ENCODE results near the gene AGBL5. TPM values are rescaled to one million over a fixed set of nuclear protein-coding genes. Genes with fewer than 3 reads are reported as not detected.

AGBL5 gene
- total and polyA plus RNA-seq, 2 of the 13 experiments (the other 11 are each of a cell fraction or from before 2014, with no cell fraction given), result 55.9 to 73.3 TPM

DNA sequence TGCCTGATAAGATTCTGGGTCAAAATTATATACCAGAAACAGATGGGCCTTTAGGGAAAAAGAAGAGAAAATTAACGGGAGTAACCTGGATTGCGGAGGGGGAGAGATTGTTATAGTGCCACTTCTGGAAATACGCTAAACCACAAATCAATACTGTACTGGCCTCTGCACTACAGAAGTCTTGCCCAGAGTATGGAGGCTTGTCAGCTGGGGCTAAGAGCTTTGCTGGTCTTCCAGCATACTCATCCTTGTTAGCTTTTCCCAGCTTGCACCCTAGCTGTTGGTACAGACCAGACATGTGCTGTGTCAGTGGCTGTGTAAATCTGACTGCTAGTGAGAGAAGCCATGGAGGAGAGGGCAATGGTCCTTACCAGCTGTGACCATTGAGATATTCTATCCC, 8.9 kb downstream of the AGBL5 start (continued):
- TF ChIP-seq ZNF605 (CRISPR knock-in tag; IDR thresholded peaks at IDR 0.05) (0 out of 2 replicates have a peak, but pooled peaks have one; percentile 34), TRIM24 (CRISPR knock-in tag; IDR thresholded peaks at IDR 0.05) (no peak)
- TF ChIP-seq, protein P1, sequence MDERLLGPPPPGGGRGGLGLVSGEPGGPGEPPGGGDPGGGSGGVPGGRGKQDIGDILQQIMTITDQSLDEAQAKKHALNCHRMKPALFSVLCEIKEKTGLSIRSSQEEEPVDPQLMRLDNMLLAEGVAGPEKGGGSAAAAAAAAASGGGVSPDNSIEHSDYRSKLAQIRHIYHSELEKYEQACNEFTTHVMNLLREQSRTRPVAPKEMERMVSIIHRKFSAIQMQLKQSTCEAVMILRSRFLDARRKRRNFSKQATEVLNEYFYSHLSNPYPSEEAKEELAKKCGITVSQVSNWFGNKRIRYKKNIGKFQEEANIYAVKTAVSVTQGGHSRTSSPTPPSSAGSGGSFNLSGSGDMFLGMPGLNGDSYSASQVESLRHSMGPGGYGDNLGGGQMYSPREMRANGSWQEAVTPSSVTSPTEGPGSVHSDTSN (CRISPR knock-in tag; IDR thresholded peaks at IDR 0.05), result no peak
- TF ChIP-seq, protein P2, sequence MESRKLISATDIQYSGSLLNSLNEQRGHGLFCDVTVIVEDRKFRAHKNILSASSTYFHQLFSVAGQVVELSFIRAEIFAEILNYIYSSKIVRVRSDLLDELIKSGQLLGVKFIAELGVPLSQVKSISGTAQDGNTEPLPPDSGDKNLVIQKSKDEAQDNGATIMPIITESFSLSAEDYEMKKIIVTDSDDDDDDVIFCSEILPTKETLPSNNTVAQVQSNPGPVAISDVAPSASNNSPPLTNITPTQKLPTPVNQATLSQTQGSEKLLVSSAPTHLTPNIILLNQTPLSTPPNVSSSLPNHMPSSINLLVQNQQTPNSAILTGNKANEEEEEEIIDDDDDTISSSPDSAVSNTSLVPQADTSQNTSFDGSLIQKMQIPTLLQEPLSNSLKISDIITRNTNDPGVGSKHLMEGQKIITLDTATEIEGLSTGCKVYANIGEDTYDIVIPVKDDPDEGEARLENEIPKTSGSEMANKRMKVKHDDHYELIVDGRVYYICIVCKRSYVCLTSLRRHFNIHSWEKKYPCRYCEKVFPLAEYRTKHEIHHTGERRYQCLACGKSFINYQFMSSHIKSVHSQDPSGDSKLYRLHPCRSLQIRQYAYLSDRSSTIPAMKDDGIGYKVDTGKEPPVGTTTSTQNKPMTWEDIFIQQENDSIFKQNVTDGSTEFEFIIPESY (CRISPR knock-in tag; IDR thresholded peaks at IDR 0.05), result 0 out of 2 replicates have a peak, but pooled peaks have one; percentile 8

DNA sequence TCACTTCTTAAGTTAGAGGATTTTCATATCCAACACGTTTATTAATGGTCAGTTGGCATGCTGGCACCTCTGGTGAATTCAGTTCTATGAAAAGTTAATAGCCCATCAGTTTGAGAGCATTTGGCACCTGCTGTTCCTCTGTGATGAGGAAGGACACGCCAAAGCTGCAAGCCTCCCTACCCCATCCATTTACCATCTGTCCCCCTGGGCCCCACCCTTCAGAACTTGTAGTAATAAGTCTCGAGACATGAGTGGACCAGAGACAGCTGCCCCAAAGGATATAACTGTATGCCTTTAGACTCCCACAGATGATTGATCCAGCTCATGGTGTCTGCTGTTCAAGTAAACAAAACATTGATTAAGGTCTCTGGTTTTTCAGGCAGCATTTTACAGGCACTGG, 13.7 kb downstream of the AGBL5 start:
- H4K20me1 ChIP-seq (ENCODE audit: insufficient read depth, low read length), result peaks cover 2% of the 10 kb centered on the region; the same call in 1 of the 2 replicates
- BruUV-seq (replicated peaks), result no TSS peak
- 98% methylated on average over 3 of the region's 3 CpGs for WGBS (ENCODE audit: low lambda C conversion rate)
- ATAC-seq (no peak), DNase-seq (ENCODE audit: low spot score) (no peak), FAIRE-seq (no peak)
- in situ Hi-C loops (cut with HindIII; ENCODE audit: extremely low pct_ligation_motif_present, low pct_unique_long_range_greater_than_20kb) (no loop called here), intact Hi-C loops (cut with micrococcal nuclease; ENCODE audit: unreplicated experiment) (no loop called here)
- peaks cover 18 to 27% of the 10 kb centered on the region in 2 experiments for H3K36me3 ChIP-seq (replicated peaks in 1 of 2; ENCODE audit: control insufficient read depth in 1 of 2, insufficient read depth in 2 of 2, low read length in 2 of 2)
- H3K4me3 ChIP-seq (replicated peaks in 1 of 3; ENCODE audit: insufficient read depth in 1 of 3, low read depth in 2 of 3, low read length in 3 of 3), result no peak overlapping the region
- no peak overlapping the region for H3K9ac ChIP-seq (ENCODE audit: insufficient read depth, low read depth, low read length)
- H3K4me1 ChIP-seq (ENCODE audit: insufficient read depth, low read length), result peaks cover 20% of the 10 kb centered on the region
- POLR2A ChIA-PET, result interaction anchor here (1.3 to 11.6 kb wide), 5 partner anchors 7 to 28 kb away, joined by 4 to 100 read pairs (median 14); partner anchors contain the start of genes AGBL5 and KHK
- H3K9me3 ChIP-seq (ENCODE audit: low read length), result no peaks in the 10 kb centered on the region
- no peak overlapping the region for H2AFZ ChIP-seq (ENCODE audit: low read length)
- TF ChIP-seq, protein P3, sequence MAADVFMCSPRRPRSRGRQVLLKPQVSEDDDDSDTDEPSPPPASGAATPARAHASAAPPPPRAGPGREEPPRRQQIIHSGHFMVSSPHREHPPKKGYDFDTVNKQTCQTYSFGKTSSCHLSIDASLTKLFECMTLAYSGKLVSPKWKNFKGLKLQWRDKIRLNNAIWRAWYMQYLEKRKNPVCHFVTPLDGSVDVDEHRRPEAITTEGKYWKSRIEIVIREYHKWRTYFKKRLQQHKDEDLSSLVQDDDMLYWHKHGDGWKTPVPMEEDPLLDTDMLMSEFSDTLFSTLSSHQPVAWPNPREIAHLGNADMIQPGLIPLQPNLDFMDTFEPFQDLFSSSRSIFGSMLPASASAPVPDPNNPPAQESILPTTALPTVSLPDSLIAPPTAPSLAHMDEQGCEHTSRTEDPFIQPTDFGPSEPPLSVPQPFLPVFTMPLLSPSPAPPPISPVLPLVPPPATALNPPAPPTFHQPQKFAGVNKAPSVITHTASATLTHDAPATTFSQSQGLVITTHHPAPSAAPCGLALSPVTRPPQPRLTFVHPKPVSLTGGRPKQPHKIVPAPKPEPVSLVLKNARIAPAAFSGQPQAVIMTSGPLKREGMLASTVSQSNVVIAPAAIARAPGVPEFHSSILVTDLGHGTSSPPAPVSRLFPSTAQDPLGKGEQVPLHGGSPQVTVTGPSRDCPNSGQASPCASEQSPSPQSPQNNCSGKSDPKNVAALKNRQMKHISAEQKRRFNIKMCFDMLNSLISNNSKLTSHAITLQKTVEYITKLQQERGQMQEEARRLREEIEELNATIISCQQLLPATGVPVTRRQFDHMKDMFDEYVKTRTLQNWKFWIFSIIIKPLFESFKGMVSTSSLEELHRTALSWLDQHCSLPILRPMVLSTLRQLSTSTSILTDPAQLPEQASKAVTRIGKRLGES (CRISPR knock-in tag; IDR thresholded peaks at IDR 0.05; ENCODE audit: borderline replicate concordance), result no peak
- 0 out of 2 replicates have a peak, but pooled peaks have one; percentile 23 for TF ChIP-seq REL (CRISPR knock-in tag; conservative IDR thresholded peaks at IDR 0.05)
- peaks cover 17% of the 10 kb centered on the region for H3K79me2 ChIP-seq (ENCODE audit: insufficient read depth, low read length)
- H3K4me2 ChIP-seq (ENCODE audit: low read depth, low read length), result no peak overlapping the region
- CTCF ChIA-PET (ENCODE audit: low intra/inter-chr PET ratio, low total read pairs), result no interaction called here
- no peaks in the 10 kb centered on the region for H3K27me3 ChIP-seq (ENCODE audit: control insufficient read depth in 1 of 2, insufficient read depth in 2 of 2, low read length in 2 of 2)
- H3K27ac ChIP-seq (ENCODE audit: extremely low read length, insufficient read depth, low read length), result no peak overlapping the region

Data from HepG2 (cell line).